Measurements from ENCODE around the gene VPS33B.

VPS33B gene

GRCh38 chr15:90990446-90990845 is 31.9 kb downstream of the VPS33B start:
- no peak overlapping the region for H3K4me3 ChIP-seq (replicated peaks; ENCODE audit: insufficient read depth, low read length)
- TF ChIP-seq SPI1 (IDR thresholded peaks at IDR 0.05; ENCODE audit: borderline replicate concordance, low read depth) (no peak), GABPA (IDR thresholded peaks at IDR 0.05; ENCODE audit: low read depth) (no peak), REST (IDR thresholded peaks at IDR 0.05; ENCODE audit: insufficient replicate concordance, low read depth) (no peak), CTCF (IDR thresholded peaks at IDR 0.05; ENCODE audit: insufficient read depth, low read length) (no peak), POLR2AphosphoS5 (IDR thresholded peaks at IDR 0.05; ENCODE audit: low read depth) (no peak)
- no peaks in the 10 kb centered on the region for H3K27me3 ChIP-seq (ENCODE audit: insufficient read depth, poor library complexity, severe bottlenecking)
- no peak for DNase-seq (ENCODE audit: low read depth in 1 of 2, low spot score in 1 of 2)
- H3K27ac ChIP-seq (replicated peaks), result no peak overlapping the region

GRCh38 chr15:90989040-90989768 is 33.2 kb downstream of the VPS33B start:
- peak overlapping the region; percentile 28 for H3K27ac ChIP-seq (replicated peaks)
- no peaks in the 10 kb centered on the region for H3K27me3 ChIP-seq (ENCODE audit: insufficient read depth, poor library complexity, severe bottlenecking)
- DNase-seq (ENCODE audit: low read depth in 1 of 2, low spot score in 1 of 2), result peak in 1 of 2 experiments; percentile 64
- no peak overlapping the region for H3K4me3 ChIP-seq (replicated peaks; ENCODE audit: insufficient read depth, low read length)
- no peak for TF ChIP-seq GABPA (IDR thresholded peaks at IDR 0.05; ENCODE audit: low read depth)
- TF ChIP-seq SPI1 (IDR thresholded peaks at IDR 0.05; ENCODE audit: borderline replicate concordance, low read depth), result peak; percentile 18; the same call in 1 of the 2 replicates

- Histone ChIP-seq H3K4me3 (replicated peaks; ENCODE audit: insufficient read depth, low read length) (no peak overlapping the region), H3K27ac (replicated peaks) (peak overlapping the region; percentile 28), H3K27me3 (ENCODE audit: insufficient read depth, poor library complexity, severe bottlenecking) (no peaks in the 10 kb centered on the region)
- no peak for DNase-seq (ENCODE audit: low read depth in 1 of 2, low spot score in 1 of 2)
- TF ChIP-seq CTCF (IDR thresholded peaks at IDR 0.05; ENCODE audit: insufficient read depth, low read length) (no peak), SPI1 (IDR thresholded peaks at IDR 0.05; ENCODE audit: borderline replicate concordance, low read depth) (no peak), POLR2AphosphoS5 (IDR thresholded peaks at IDR 0.05; ENCODE audit: low read depth) (no peak), REST (IDR thresholded peaks at IDR 0.05; ENCODE audit: insufficient replicate concordance, low read depth) (no peak), GABPA (IDR thresholded peaks at IDR 0.05; ENCODE audit: low read depth) (no peak)
Measured at GRCh38 chr15:90988296-90988695, 34.1 kb downstream of the VPS33B start.

GRCh38 chr15:90987561-90988141 is 34.7 kb downstream of the VPS33B start:
- Histone ChIP-seq H3K27ac (replicated peaks) (no peak overlapping the region), H3K27me3 (ENCODE audit: insufficient read depth, poor library complexity, severe bottlenecking) (no peaks in the 10 kb centered on the region), H3K4me3 (replicated peaks; ENCODE audit: insufficient read depth, low read length) (no peak overlapping the region)
- TF ChIP-seq POLR2AphosphoS5 (IDR thresholded peaks at IDR 0.05; ENCODE audit: low read depth), result no peak
- TF ChIP-seq GABPA (IDR thresholded peaks at IDR 0.05; ENCODE audit: low read depth), result no peak
- no peak for DNase-seq (ENCODE audit: low read depth in 1 of 2, low spot score in 1 of 2)
